ENCODE results near the gene S100A3. TPM values are rescaled to one million over a fixed set of nuclear protein-coding genes. Genes with fewer than 3 reads are reported as not detected.

S100A3 gene
- total and polyA plus RNA-seq, 2 of the 13 experiments (the other 11 are each of a cell fraction or from before 2014, with no cell fraction given): 2.5 to 4.5 TPM

DNA sequence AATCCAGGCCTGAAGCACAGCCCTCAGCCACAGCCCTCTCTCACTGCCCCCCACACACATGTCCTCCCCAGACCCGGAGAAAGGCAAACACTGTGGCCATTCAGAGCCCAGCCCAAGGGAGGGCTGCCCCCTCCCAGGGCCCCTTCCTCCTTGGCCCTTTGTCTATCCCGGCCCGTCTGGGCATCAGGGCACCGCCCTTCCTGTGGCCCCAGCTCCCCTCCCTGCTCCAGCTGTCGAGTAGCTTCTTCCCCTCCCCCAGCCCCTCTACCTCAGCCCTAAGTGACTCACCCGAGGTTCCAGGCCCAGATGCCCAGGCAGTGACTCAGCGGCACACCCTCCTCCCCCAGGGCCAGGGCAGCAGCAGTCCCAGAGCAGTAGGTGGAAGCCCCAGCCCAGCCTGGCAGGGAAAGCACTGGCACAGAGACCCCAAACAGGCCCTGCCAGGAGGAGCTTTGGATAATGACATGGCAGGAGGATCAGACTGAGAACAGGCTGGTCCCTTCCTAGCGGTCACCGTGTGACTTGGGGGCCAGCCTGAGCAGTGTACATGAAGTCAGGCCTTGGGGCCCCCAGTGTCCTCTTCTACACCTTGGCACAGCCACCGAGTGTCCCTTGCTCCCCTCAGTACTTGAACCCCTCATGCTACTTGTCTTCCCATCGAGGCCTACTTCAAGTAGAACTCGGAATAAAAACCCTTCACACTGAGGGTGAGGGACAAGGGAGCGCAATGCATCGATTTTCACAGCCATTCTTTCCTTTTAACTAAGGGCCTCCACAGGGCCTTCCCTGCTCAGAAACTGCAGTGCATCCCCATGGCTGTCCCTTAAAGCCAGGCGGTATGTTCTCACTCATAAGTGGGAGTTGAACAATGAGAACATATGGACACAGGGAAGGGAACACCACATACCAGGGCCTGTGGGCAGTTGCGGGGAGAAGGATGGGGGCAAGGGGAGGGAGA lies 17.6 kb upstream of the S100A3 start (continued):
- 0 out of 2 replicates have a peak, but pooled peaks have one; percentile 61 for TF ChIP-seq CHD2 (IDR thresholded peaks at IDR 0.05; ENCODE audit: low read depth, low read length)
- no peak for TF ChIP-seq ZBTB20 (CRISPR knock-in tag; IDR thresholded peaks at IDR 0.05; ENCODE audit: borderline replicate concordance, low read depth)
- peak; percentile 46; the same call in 1 of the 2 replicates for TF ChIP-seq DPF2 (CRISPR knock-in tag; IDR thresholded peaks at IDR 0.05; ENCODE audit: borderline replicate concordance, low read depth)
- TF ChIP-seq ZBTB42 (CRISPR knock-in tag; IDR thresholded peaks at IDR 0.05): no peak
- TF ChIP-seq ZFP36L1 (CRISPR knock-in tag; IDR thresholded peaks at IDR 0.05): no peak
- TF ChIP-seq, protein P1, sequence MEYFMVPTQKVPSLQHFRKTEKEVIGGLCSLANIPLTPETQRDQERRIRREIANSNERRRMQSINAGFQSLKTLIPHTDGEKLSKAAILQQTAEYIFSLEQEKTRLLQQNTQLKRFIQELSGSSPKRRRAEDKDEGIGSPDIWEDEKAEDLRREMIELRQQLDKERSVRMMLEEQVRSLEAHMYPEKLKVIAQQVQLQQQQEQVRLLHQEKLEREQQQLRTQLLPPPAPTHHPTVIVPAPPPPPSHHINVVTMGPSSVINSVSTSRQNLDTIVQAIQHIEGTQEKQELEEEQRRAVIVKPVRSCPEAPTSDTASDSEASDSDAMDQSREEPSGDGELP (IDR thresholded peaks at IDR 0.05; ENCODE audit: borderline replicate concordance, low read depth): peak; percentile 94
- no peak for TF ChIP-seq ZNF12 (CRISPR knock-in tag; IDR thresholded peaks at IDR 0.05)
- TF ChIP-seq, protein P2, sequence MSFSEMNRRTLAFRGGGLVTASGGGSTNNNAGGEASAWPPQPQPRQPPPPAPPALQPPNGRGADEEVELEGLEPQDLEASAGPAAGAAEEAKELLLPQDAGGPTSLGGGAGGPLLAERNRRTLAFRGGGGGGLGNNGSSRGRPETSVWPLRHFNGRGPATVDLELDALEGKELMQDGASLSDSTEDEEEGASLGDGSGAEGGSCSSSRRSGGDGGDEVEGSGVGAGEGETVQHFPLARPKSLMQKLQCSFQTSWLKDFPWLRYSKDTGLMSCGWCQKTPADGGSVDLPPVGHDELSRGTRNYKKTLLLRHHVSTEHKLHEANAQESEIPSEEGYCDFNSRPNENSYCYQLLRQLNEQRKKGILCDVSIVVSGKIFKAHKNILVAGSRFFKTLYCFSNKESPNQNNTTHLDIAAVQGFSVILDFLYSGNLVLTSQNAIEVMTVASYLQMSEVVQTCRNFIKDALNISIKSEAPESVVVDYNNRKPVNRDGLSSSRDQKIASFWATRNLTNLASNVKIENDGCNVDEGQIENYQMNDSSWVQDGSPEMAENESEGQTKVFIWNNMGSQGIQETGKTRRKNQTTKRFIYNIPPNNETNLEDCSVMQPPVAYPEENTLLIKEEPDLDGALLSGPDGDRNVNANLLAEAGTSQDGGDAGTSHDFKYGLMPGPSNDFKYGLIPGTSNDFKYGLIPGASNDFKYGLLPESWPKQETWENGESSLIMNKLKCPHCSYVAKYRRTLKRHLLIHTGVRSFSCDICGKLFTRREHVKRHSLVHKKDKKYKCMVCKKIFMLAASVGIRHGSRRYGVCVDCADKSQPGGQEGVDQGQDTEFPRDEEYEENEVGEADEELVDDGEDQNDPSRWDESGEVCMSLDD (CRISPR knock-in tag; IDR thresholded peaks at IDR 0.05; ENCODE audit: borderline replicate concordance): peak; percentile 45; the same call in 1 of the 2 replicates
- TF ChIP-seq ZSCAN25 (CRISPR knock-in tag; IDR thresholded peaks at IDR 0.05): no peak
- TF ChIP-seq ZNF367 (CRISPR knock-in tag; IDR thresholded peaks at IDR 0.05; ENCODE audit: borderline replicate concordance): no peak
- TF ChIP-seq ZNF607 (CRISPR knock-in tag; IDR thresholded peaks at IDR 0.05; ENCODE audit: borderline replicate concordance): no peak
- TF ChIP-seq, protein P3, sequence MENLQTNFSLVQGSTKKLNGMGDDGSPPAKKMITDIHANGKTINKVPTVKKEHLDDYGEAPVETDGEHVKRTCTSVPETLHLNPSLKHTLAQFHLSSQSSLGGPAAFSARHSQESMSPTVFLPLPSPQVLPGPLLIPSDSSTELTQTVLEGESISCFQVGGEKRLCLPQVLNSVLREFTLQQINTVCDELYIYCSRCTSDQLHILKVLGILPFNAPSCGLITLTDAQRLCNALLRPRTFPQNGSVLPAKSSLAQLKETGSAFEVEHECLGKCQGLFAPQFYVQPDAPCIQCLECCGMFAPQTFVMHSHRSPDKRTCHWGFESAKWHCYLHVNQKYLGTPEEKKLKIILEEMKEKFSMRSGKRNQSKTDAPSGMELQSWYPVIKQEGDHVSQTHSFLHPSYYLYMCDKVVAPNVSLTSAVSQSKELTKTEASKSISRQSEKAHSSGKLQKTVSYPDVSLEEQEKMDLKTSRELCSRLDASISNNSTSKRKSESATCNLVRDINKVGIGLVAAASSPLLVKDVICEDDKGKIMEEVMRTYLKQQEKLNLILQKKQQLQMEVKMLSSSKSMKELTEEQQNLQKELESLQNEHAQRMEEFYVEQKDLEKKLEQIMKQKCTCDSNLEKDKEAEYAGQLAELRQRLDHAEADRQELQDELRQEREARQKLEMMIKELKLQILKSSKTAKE (CRISPR knock-in tag; IDR thresholded peaks at IDR 0.05; ENCODE audit: borderline replicate concordance): peak; percentile 49; the same call in 1 of the 2 replicates
- peak; percentile 20; the same call in 1 of the 2 replicates for TF ChIP-seq ZBTB7B (CRISPR knock-in tag; IDR thresholded peaks at IDR 0.05)
- TF ChIP-seq ATF1 (CRISPR knock-in tag; IDR thresholded peaks at IDR 0.05): no peak
- peak; percentile 35; the same call in 1 of the 2 replicates for TF ChIP-seq CREM (IDR thresholded peaks at IDR 0.05)
- TF ChIP-seq CREM (CRISPR knock-in tag; IDR thresholded peaks at IDR 0.05): no peak
- peak; percentile 98 for TF ChIP-seq JUN (CRISPR knock-in tag; IDR thresholded peaks at IDR 0.05)
- TF ChIP-seq, protein P4, sequence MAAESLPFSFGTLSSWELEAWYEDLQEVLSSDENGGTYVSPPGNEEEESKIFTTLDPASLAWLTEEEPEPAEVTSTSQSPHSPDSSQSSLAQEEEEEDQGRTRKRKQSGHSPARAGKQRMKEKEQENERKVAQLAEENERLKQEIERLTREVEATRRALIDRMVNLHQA (CRISPR knock-in tag; IDR thresholded peaks at IDR 0.05): no peak
- no peak for TF ChIP-seq PLRG1 (conservative IDR thresholded peaks at IDR 0.05)
- peak; percentile 66 for TF ChIP-seq SAP130 (CRISPR knock-in tag; IDR thresholded peaks at IDR 0.05; ENCODE audit: low read depth)
- TF ChIP-seq, protein P5, sequence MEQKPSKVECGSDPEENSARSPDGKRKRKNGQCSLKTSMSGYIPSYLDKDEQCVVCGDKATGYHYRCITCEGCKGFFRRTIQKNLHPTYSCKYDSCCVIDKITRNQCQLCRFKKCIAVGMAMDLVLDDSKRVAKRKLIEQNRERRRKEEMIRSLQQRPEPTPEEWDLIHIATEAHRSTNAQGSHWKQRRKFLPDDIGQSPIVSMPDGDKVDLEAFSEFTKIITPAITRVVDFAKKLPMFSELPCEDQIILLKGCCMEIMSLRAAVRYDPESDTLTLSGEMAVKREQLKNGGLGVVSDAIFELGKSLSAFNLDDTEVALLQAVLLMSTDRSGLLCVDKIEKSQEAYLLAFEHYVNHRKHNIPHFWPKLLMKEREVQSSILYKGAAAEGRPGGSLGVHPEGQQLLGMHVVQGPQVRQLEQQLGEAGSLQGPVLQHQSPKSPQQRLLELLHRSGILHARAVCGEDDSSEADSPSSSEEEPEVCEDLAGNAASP (CRISPR knock-in tag; IDR thresholded peaks at IDR 0.05; ENCODE audit: borderline replicate concordance): peak; percentile 57; the same call in 1 of the 2 replicates
- 0 out of 2 replicates have a peak, but pooled peaks have one; percentile 47 for TF ChIP-seq FOXA3 (CRISPR knock-in tag; IDR thresholded peaks at IDR 0.05)

Measured in HepG2 (cell line).